Natural killer cell treated with Interleukin-12 subunit alpha and Interleukin-12 subunit beta and Interleukin-15 and Interleukin-18, amount 100 ng/mL, for 72 hours (primary cell): ENCODE results near the gene NHERF1. TPM values are rescaled to one million over a fixed set of nuclear protein-coding genes. Genes with fewer than 3 reads are reported as not detected.

ENCODE experiments used
- ATAC-seq, 2 donors: fragments of 150-1000 bp; cut with Tn5 transposase in 1 of 2; sonication (Bioruptor Pico), chemical (Tn5 transposase) in 1 of 2; 2 replicates each; pipeline ENCODE4 v1.10.0; 2021
- DNase-seq: peaks from one replicate; pipeline ENCODE4 v3.0.0; 2022; ENCODE audit warnings: low spot score
- H3K27ac Mint-ChIP-seq, 2 donors: 1 replicate in 1 of 2; 2 replicates in 1 of 2; pipeline ENCODE4 v1.8.0; 2022; ENCODE audit warnings: mixed read lengths in 2 of 2, mild to moderate bottlenecking in 1 of 2, moderate library complexity in 1 of 2
- H3K27me3 Mint-ChIP-seq, 2 donors: 1 replicate in 1 of 2; 2 replicates in 1 of 2; pipeline ENCODE4 v1.8.0; 2022; ENCODE audit warnings: mixed read lengths in 2 of 2
- H3K36me3 Mint-ChIP-seq: one replicate; pipeline ENCODE4 v1.8.0; 2022; ENCODE audit warnings: mixed read lengths
- H3K4me1 Mint-ChIP-seq, 2 donors: 1 replicate in 1 of 2; 2 replicates in 1 of 2; pipeline ENCODE4 v1.8.0; 2022; ENCODE audit warnings: low read depth in 2 of 2, mixed read lengths in 2 of 2, mild to moderate bottlenecking in 1 of 2
- H3K4me3 Mint-ChIP-seq: one replicate; pipeline ENCODE4 v1.8.0; 2022; ENCODE audit warnings: mixed read lengths
- H3K9me3 Mint-ChIP-seq: 2 replicates; pipeline ENCODE4 v1.8.0; 2022; ENCODE audit warnings: mixed read lengths
- total RNA-seq, 2 donors: library from RNA; stranded (reverse); gene quantifications; one replicate each; pipeline ENCODE4 v1.2.3, GENCODE V29; 2022

NHERF1 gene
- total RNA-seq, 2 donors from 2014 or later: 159 to 187 TPM

DNA sequence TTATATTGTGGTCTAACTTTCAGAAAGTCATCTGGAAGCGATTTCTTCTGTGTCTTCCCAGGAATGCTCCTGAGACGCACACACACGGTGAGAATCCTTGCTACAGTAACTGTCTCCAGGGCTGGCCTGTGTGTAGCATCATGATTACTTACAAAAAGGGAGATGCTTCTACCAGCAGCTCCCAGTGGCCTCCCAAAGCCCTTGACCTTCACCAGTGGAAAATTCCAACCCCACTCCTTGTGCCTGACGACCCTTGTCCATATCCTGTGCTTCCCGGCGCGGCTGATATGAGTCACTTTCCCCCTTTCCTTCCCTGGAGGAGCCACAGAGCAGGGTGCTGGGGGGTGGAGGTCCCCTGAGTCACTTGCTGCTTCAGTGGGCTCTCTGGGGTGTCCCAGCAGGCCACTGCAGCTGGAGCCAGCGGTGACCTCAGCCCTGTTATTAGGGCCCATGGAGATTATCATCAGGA is 49.8 kb downstream of the NHERF1 start:
- H3K4me3 Mint-ChIP-seq: no peak overlapping the region
- no peak for ATAC-seq
- H3K4me1 Mint-ChIP-seq: no peaks in the 10 kb centered on the region
- no peaks in the 10 kb centered on the region for H3K36me3 Mint-ChIP-seq
- no peaks in the 10 kb centered on the region for H3K27me3 Mint-ChIP-seq
- DNase-seq: no peak
- H3K9me3 Mint-ChIP-seq: no peaks in the 10 kb centered on the region
- H3K27ac Mint-ChIP-seq: no peak overlapping the region

DNA sequence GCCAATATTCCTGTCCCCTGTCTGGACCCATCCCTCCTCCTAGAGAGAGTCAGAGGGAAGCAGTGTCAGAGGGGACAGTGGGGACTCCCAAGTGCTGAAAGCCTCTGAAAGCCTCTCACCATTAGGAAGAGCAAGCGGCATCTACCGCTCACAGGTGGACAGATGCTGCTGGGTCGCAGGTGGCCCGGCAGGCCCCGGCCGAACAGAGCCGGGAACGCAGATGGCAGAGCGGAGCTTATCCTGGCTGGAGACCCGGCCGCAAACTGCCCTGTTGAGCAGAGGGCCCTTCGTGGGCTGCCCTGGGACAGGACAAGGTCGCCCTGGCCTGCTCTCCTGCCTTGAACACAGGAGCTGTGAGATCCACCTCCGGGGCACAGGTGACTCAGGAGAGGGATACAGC is 50.7 kb downstream of the NHERF1 start:
- ATAC-seq (no peak), DNase-seq (no peak)
- no peaks in the 10 kb centered on the region for H3K36me3 Mint-ChIP-seq
- no peak overlapping the region for H3K27ac Mint-ChIP-seq
- H3K9me3 Mint-ChIP-seq: no peaks in the 10 kb centered on the region
- no peaks in the 10 kb centered on the region for H3K4me1 Mint-ChIP-seq
- H3K4me3 Mint-ChIP-seq: no peak overlapping the region
- H3K27me3 Mint-ChIP-seq: no peaks in the 10 kb centered on the region

DNA sequence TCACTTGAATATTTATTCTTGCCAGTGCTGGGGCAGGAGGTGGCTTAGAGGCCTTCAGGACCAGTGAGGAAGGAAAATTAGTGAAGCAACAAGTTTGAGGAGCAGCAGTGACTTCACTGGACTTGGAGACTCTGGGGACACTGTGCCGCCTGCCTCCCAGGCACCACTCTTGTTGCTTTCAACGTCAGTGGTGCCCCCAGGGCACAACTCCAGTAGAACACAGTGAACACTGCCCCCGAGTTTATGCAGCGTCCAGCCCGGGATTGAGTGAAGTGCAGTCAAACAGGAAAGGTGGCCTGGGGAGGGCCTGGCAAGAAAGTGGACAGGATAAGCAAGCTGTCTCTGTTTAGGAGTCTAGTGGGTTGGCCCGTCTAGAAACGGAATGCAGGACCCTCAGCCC is 52.1 kb downstream of the NHERF1 start:
- Mint-ChIP-seq H3K4me3 (no peak overlapping the region), H3K4me1 (no peaks in the 10 kb centered on the region), H3K9me3 (no peaks in the 10 kb centered on the region), H3K27me3 (no peaks in the 10 kb centered on the region), H3K36me3 (no peaks in the 10 kb centered on the region), H3K27ac (no peak overlapping the region)
- ATAC-seq (no peak), DNase-seq (no peak)

DNA sequence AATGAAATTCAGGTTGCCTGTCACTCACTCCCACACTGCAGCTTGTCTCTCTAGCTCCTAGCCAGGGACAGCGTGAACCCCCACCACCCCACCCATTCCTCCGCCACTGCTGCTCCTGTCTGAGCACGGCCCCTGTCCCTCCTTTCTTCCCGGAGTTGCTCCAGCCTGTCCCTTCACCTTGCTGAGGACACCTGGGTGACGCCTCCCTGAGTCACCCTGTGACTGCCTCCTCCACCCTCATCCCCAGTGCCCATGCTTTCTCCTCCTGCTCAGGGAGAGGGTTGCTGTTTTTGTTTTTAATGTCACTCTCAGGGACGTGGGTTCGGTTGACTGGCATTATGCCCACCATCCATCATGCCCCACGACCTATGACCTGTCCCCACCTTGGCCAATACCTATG is 53.5 kb downstream of the NHERF1 start:
- Mint-ChIP-seq H3K27me3 (no peaks in the 10 kb centered on the region), H3K27ac (no peak overlapping the region), H3K4me1 (no peaks in the 10 kb centered on the region), H3K9me3 (no peaks in the 10 kb centered on the region), H3K36me3 (no peaks in the 10 kb centered on the region), H3K4me3 (no peak overlapping the region)
- ATAC-seq (no peak), DNase-seq (no peak)

DNA sequence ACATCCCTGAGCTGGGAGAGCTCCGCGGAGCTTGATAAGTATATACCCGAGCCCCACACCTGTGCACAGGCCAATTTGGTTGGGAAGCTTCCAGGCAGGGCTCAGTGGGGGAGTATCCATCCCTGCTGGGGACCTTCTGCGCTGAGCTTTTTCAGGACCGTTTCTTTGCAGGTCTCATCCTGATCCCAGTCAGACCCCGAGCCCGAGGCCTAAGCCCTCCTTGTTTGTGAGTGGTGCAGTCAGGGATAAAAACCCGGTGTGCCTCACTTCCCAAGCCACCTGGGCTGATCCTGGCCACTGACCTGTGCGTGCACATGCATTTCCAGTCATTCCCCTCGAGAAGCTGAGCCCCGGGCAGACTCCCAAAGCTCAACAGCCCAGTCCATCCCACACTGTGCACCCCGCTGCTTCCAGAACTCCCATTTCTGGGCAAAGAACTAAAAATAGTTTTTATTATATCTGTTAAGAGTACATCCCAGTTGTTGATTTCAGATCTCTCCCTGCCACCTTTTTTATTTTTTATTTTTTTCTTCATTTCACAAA is 55.0 kb downstream of the NHERF1 start:
- Mint-ChIP-seq H3K4me3 (no peak overlapping the region), H3K9me3 (no peaks in the 10 kb centered on the region), H3K27ac (no peak overlapping the region), H3K27me3 (no peaks in the 10 kb centered on the region), H3K36me3 (no peaks in the 10 kb centered on the region), H3K4me1 (no peaks in the 10 kb centered on the region)
- DNase-seq (no peak), ATAC-seq (no peak)

DNA sequence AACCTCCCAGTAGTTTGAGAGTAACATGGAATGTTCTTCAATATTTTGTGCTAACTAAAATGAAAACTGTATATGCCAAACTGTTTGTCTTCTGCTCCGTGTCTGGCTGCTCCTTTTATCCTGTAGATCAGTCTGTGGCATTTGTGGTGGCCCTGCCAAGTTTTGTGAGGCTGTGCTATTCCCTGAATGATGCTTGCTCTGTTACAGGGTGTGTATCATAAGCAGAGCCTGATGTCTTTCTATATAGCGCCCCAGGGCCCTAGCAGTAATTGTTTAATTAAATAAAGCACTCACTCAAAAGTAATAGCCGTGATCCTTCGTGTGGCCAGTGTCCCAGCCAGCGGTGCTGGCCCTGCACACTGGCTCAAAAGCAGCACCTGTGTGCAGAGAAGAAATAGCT is 55.5 kb downstream of the NHERF1 start:
- H3K9me3 Mint-ChIP-seq: no peaks in the 10 kb centered on the region
- H3K27ac Mint-ChIP-seq: no peak overlapping the region
- no peaks in the 10 kb centered on the region for H3K27me3 Mint-ChIP-seq
- H3K4me3 Mint-ChIP-seq: no peak overlapping the region
- no peak for ATAC-seq
- H3K4me1 Mint-ChIP-seq: no peaks in the 10 kb centered on the region
- DNase-seq: no peak
- H3K36me3 Mint-ChIP-seq: no peaks in the 10 kb centered on the region

DNA sequence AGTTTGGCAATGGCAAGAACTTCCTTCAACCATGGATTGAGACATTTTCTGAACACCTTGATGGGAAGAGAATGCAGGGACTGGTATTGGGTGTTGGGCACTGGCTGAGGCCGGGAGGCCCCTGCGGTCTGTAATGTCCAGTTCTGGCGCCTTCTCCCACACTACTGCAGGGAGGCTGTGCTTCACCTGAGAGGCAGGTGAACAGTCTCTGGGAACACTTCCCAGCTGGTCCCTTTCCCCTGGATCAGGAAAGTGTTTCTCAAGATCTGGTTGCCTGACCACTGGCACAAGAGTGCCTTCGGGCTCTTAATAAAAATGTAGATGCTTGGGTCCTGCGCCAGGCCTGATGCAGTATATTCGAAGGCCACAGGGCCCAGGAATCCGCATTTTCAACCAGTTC is 56.3 kb downstream of the NHERF1 start:
- DNase-seq: no peak
- Mint-ChIP-seq H3K27ac (no peak overlapping the region), H3K4me3 (no peak overlapping the region), H3K4me1 (no peaks in the 10 kb centered on the region), H3K9me3 (no peaks in the 10 kb centered on the region), H3K27me3 (no peaks in the 10 kb centered on the region), H3K36me3 (no peaks in the 10 kb centered on the region)
- no peak for ATAC-seq

DNA sequence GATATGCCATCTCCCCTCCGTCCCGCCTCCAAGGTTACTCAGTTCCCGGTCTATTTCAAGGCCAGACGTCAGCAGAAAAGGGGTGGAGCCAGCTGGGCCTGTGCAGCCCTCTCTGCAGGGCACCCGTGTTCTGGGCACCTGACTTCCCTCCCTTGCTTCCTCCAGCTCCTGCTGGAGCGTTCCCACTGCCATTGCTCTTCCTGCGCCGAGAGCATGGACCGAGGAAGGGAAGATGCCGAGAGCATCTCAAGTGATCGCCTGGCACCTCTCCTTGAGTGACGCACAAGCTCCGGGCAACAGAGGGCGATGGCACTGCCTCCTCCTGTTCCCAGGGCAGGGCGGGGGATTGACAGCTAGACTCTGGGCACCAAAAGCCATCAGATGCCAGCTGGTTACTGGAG is 57.2 kb downstream of the NHERF1 start:
- no peaks in the 10 kb centered on the region for H3K9me3 Mint-ChIP-seq
- DNase-seq (no peak), ATAC-seq (no peak)
- H3K4me3 Mint-ChIP-seq: no peak overlapping the region
- H3K4me1 Mint-ChIP-seq: peaks cover 0 to 3% of the 10 kb centered on the region in 2 donors
- no peaks in the 10 kb centered on the region for H3K27me3 Mint-ChIP-seq
- no peaks in the 10 kb centered on the region for H3K36me3 Mint-ChIP-seq
- H3K27ac Mint-ChIP-seq: no peak overlapping the region

DNA sequence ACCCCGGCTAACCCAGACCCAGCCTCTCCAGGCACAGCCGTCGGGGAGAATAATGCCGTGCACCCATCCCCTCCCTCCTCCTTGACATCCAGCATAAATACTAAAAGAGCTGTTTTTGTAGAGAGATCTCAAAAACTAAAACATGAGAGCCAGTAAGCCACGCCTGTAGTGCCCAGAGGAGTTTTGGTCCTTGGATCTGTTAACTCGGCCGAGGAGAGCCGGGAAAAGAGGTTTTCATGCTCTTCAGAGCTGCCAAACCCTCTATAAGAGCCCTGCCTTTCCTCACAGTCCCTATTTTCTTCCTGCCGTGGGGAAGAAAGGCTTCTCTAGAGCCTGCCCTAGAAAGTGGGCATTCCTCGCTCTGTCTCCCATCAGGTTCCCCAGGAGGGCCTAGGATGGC is 57.9 kb downstream of the NHERF1 start:
- DNase-seq (no peak), ATAC-seq (no peak)
- Mint-ChIP-seq H3K4me1 (peaks cover 0 to 3% of the 10 kb centered on the region in 2 donors), H3K4me3 (no peak overlapping the region), H3K27ac (no peak overlapping the region), H3K9me3 (no peaks in the 10 kb centered on the region), H3K36me3 (no peaks in the 10 kb centered on the region), H3K27me3 (no peaks in the 10 kb centered on the region)

DNA sequence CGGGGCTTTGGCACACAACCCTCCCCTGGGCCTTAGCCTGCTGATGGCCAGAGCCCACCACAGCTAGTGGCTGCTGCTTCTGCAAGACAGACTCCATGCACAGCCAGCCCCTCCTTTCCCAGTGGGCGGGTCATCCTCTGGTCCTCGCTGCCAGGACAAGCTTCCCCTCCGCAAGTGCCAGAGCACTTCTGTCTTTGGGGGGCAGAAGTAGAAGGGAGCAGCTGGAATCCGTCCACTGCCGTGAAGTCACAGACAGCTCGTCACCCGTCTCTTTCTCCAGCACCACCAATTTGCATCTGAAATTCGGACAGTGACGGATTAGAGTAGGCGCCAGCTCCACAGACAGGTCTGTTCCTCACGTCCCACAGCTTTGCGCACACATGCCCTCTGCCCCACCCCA is 59.0 kb downstream of the NHERF1 start:
- Mint-ChIP-seq H3K27me3 (no peaks in the 10 kb centered on the region), H3K27ac (no peak overlapping the region), H3K4me1 (peaks cover 0 to 3% of the 10 kb centered on the region in 2 donors), H3K4me3 (no peak overlapping the region), H3K36me3 (no peaks in the 10 kb centered on the region), H3K9me3 (no peaks in the 10 kb centered on the region)
- DNase-seq: no peak
- no peak for ATAC-seq

DNA sequence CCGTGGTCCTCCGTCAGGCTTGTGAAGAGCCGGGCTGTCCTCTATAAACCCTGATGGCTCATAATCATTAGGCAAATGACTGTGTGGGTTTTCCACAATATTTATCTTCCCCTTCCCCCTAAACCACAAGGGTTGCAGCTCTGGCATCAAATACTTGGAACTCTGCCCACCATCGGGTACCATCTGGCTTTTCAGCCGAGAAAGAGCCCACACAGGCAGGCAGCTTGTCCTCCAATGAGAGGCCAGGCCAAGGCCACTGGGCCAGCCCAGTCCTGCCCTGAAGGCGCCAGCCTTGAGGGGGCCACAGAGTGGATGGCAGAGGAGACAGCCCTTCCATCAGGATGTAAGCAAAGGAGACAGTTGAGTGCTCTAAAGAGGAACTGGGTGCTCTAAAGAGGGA is 59.5 kb downstream of the NHERF1 start:
- H3K4me1 Mint-ChIP-seq: peaks cover 0 to 3% of the 10 kb centered on the region in 2 donors
- ATAC-seq (no peak), DNase-seq (no peak)
- no peaks in the 10 kb centered on the region for H3K36me3 Mint-ChIP-seq
- H3K27me3 Mint-ChIP-seq: no peaks in the 10 kb centered on the region
- H3K9me3 Mint-ChIP-seq: no peaks in the 10 kb centered on the region
- H3K4me3 Mint-ChIP-seq: no peak overlapping the region
- H3K27ac Mint-ChIP-seq: no peak overlapping the region

DNA sequence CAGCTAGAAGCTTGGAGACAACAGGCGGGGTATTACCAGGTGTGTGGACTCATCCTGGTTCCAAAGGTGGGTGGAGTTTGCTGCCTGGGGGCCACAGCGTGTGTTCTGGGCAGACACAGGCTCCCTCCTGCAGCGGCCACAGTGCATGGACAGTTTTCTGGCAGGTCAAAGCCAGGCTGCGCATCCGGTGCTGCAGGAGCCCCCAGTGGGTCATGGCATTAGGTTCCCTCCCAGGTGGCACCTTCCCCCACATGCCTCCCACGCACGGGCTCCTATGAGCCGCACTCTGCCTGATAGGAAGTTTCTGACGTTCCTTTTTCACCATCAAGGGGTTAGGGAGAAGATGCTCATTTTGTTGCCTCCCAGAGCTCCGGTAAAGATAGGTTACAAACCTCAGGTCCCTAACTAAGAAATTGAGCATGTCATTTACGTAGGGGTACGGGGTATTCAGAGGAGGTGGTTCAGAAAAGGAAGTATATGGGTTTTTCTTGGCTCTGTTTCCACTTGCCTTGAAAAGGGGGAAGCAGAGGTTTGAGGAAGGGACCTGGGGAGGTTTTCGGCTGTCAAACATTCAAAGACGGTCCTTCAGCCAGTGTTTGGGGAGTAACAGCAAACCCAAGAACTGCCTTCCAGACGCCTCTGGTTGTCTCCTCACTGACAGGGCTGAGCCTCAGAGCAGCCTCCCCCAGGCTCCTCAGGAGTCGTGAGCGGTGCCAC is 60.4 kb downstream of the NHERF1 start:
- Mint-ChIP-seq H3K36me3 (no peaks in the 10 kb centered on the region), H3K4me3 (no peak overlapping the region), H3K27me3 (no peaks in the 10 kb centered on the region), H3K27ac (no peak overlapping the region), H3K9me3 (no peaks in the 10 kb centered on the region), H3K4me1 (peaks cover 0 to 3% of the 10 kb centered on the region in 2 donors)
- DNase-seq: no peak
- no peak for ATAC-seq

DNA sequence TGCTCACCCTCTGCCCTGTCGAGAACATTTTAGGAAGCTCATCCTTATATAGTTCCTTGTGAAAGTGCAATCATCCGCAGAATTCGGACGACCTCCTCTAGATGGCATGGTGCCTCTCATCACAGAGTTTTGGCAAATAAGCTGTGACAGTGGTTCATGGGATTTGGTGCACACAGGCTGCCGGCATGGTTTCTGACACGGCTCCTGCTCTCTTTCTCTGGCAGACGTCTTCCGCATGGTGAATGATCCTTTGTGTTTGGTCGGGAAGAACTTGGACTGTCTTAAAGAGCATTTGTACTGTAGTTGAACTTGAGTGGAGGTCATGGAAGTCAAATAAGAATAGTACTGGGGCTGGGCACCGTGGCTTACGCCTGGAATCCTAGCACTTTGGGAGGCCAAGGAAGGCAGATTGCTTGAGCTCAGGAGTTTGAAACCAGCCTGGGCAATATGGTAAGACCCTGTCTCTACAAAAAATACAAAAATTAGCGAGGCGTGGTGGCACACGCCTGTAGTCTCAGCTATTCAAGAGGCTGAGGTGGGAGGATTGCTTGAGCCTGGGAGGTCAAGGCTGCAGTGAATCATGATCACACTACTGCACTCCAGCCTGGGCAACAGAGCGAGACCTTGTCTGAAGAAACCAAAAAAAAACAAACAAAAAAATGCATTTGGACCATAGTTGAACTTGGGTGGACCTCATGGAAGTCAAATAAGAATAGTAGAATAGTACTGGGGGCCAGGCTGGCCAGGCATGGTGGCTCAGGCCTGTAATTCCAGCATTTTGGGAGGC is 62.5 kb downstream of the NHERF1 start:
- H3K4me1 Mint-ChIP-seq: peaks cover 0 to 8% of the 10 kb centered on the region in 2 donors
- H3K4me3 Mint-ChIP-seq: no peak overlapping the region
- H3K27me3 Mint-ChIP-seq: no peaks in the 10 kb centered on the region
- no peaks in the 10 kb centered on the region for H3K36me3 Mint-ChIP-seq
- no peak overlapping the region for H3K27ac Mint-ChIP-seq
- ATAC-seq (no peak), DNase-seq (no peak)
- H3K9me3 Mint-ChIP-seq: no peaks in the 10 kb centered on the region
